Measurements from ENCODE around the gene SLC31A2.

SLC31A2 gene

DNA sequence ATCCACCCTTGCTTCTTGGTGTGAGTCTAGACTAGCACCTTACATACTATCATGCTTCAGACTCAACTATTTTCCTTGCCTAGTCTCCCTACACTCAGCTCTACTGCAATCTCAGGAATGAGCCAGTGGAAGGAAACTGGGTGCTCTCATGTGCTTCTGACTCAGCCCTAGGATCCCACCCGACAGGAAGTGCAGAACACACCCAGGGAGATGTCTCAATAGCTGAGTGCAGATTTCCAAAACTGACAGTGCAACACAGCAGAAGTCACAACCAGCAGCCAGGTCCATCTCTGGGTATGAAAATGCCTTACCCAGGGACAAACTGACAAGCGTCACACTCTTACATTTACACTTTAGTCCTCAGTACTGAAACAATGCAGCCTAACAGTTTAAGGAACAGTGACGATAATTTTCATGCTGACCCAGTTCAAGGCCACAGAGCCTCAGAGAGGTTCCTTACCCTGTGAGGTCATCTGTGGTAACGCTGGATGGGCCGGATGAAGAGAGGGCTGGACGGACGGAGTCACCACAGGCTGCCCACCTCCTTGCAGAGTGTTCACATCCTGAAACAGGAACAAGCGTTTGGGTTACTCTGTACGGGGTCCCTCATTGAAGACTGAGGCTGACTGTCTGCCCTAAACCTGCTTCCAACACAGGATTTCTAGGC is 37.3 kb downstream of the SLC31A2 start:
- DNase-seq: no peak

GRCh38 chr9:113192455-113192854 is 41.6 kb downstream of the SLC31A2 start:
- DNase-seq: no peak

- DNase-seq: no peak
These were observed 49.0 kb downstream of the SLC31A2 start for GRCh38 chr9:113199683-113200329.

- no peak for DNase-seq
These were observed 54.6 kb downstream of the SLC31A2 start for GRCh38 chr9:113205432-113205831.

GRCh38 chr9:113205861-113206260 is 55.1 kb downstream of the SLC31A2 start:
- no peak for DNase-seq

GRCh38 chr9:113210815-113211214 is 60.0 kb downstream of the SLC31A2 start:
- no peak for DNase-seq

All from activated T-cell treated with anti-CD3 and anti-CD28 coated beads for 4 hours (primary cell).